A673 (cell line): Measurements from ENCODE around the gene TCF7. TPM values are rescaled to one million over a fixed set of nuclear protein-coding genes. Genes with fewer than 3 reads are reported as not detected.

ENCODE experiments used
- BruUV-seq: library from RNA; stranded (reverse); fragments of 400-500 nt; replicated peaks from 2 replicates; lab custom pipeline; 2021; lab: Mats Ljungman, UMichigan
- CTCF ChIA-PET: fragments of 300-600 bp; sonication (Branson Sonifier 250); formaldehyde crosslinking; loops from one replicate; lab custom pipeline; 2022; ENCODE audit warnings: antibody characterized with exemption; lab: Charles Lee
- POLR2A ChIA-PET: fragments of 300-600 bp; sonication (Branson Sonifier 250); formaldehyde crosslinking; loops from one replicate; lab custom pipeline; 2022; ENCODE audit warnings: antibody characterized with exemption; ENCODE audit not compliant: low non-redundant PET; lab: Charles Lee
- DNase-seq: peaks from one replicate; pipeline ENCODE4 v3.0.0-alpha.2; 2015; ENCODE audit warnings: low spot score
- H3K27ac ChIP-seq: fragments of 200-600 bp; sonication (generic); 2 replicates; pipeline ENCODE4 v1.5.1; 2016; ENCODE audit warnings: mixed run types, low read depth, mild to moderate bottlenecking, mixed read lengths, antibody characterized with exemption, low read length; ENCODE audit not compliant: poor library complexity, severe bottlenecking
- H3K27me3 ChIP-seq: fragments of 200-600 bp; sonication (generic); replicated peaks from 2 replicates; pipeline ENCODE4 v1.6.1; 2017; ENCODE audit warnings: mixed run types, low read depth, mild to moderate bottlenecking, mixed read lengths, antibody characterized with exemption, low read length; ENCODE audit not compliant: insufficient read depth, poor library complexity
- H3K36me3 ChIP-seq: fragments of 200-600 bp; sonication (generic); 2 replicates; pipeline ENCODE4 v1.6.1; 2016; ENCODE audit warnings: mixed run types, mild to moderate bottlenecking, mixed read lengths, antibody characterized with exemption, low read length; ENCODE audit not compliant: insufficient read depth, poor library complexity, severe bottlenecking
- H3K4me1 ChIP-seq: fragments of 200-600 bp; sonication (generic); 2 replicates; pipeline ENCODE4 v1.6.1; 2017; ENCODE audit warnings: mixed run types, mild to moderate bottlenecking, mixed read lengths, antibody characterized with exemption, low read length; ENCODE audit not compliant: insufficient read depth, poor library complexity, severe bottlenecking
- H3K4me3 ChIP-seq: fragments of 200-600 bp; sonication (generic); 2 replicates; pipeline ENCODE4 v1.5.1; 2016; ENCODE audit warnings: low read depth, mixed run types, mild to moderate bottlenecking, mixed read lengths, low read length; ENCODE audit not compliant: poor library complexity, severe bottlenecking
- H3K9me3 ChIP-seq: fragments of 200-600 bp; sonication (generic); 2 replicates; pipeline ENCODE4 v1.6.1; 2016; ENCODE audit warnings: mixed run types, low read depth, mild to moderate bottlenecking, mixed read lengths, antibody characterized with exemption, low read length; ENCODE audit not compliant: poor library complexity, severe bottlenecking
- EZH2 ChIP-seq: fragments of 200-600 bp; sonication (generic); IDR thresholded peaks from 2 replicates; pipeline ENCODE4 v1.6.1; 2017; ENCODE audit warnings: borderline replicate concordance, low read depth, mild to moderate bottlenecking, mixed read lengths, antibody characterized with exemption, low read length; ENCODE audit not compliant: poor library complexity, severe bottlenecking
- intact Hi-C: fragments of 100-400 bp; cut with micrococcal nuclease; formaldehyde crosslinking; loops from one replicate; pipeline ENCODE4 v1.10.0; 2022; ENCODE audit not compliant: unreplicated experiment
- total RNA-seq: library from RNA; stranded (reverse); gene quantifications from 2 replicates; pipeline ENCODE4 v1.2.3, GENCODE V29; 2021
- TF ChIP-seq, protein P1 (sequence below): fragments of 300-800, 200-600 bp; sonication (generic); conservative IDR thresholded peaks from 2 replicates; pipeline ENCODE4 v1.5.1; 2017; ENCODE audit warnings: low read depth, mild to moderate bottlenecking, antibody characterized with exemption, low read length, moderate library complexity, mixed read lengths

Gene TCF7
- total RNA-seq, 1 experiment from 2014 or later = 3.3 TPM

DNA sequence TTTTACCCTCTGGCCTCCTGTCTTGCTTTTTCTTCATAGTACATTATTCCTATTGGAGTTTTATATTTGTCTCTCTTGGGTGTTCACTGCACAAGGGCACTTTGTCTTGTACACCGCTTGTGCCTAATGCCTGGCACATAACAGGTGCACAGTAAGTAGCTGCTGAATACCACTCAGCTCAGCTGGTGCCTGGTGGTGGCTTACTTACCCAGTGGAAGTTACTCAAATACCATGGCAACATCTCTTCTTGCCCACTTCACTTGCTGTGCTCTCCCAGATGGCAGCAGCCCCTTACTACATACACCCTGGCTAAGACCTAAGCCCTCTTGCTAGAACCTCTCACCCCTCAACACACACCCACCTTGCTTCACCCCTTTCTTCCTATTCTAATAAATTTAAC is 73.6 kb downstream of the TCF7 start:
- no peak for DNase-seq
- BruUV-seq = no TSS peak
- no peaks in the 10 kb centered on the region for H3K27me3 ChIP-seq
- ChIA-PET CTCF (no interaction called here), POLR2A (no interaction called here)
- no peaks in the 10 kb centered on the region for H3K36me3 ChIP-seq
- H3K27ac ChIP-seq = no peak overlapping the region
- H3K4me1 ChIP-seq = no peaks in the 10 kb centered on the region
- intact Hi-C loops = no loop called here
- no peaks in the 10 kb centered on the region for H3K9me3 ChIP-seq
- H3K4me3 ChIP-seq = no peak overlapping the region
- TF ChIP-seq EZH2 = no peak
- TF ChIP-seq, protein P1, sequence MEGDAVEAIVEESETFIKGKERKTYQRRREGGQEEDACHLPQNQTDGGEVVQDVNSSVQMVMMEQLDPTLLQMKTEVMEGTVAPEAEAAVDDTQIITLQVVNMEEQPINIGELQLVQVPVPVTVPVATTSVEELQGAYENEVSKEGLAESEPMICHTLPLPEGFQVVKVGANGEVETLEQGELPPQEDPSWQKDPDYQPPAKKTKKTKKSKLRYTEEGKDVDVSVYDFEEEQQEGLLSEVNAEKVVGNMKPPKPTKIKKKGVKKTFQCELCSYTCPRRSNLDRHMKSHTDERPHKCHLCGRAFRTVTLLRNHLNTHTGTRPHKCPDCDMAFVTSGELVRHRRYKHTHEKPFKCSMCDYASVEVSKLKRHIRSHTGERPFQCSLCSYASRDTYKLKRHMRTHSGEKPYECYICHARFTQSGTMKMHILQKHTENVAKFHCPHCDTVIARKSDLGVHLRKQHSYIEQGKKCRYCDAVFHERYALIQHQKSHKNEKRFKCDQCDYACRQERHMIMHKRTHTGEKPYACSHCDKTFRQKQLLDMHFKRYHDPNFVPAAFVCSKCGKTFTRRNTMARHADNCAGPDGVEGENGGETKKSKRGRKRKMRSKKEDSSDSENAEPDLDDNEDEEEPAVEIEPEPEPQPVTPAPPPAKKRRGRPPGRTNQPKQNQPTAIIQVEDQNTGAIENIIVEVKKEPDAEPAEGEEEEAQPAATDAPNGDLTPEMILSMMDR = no peak

DNA sequence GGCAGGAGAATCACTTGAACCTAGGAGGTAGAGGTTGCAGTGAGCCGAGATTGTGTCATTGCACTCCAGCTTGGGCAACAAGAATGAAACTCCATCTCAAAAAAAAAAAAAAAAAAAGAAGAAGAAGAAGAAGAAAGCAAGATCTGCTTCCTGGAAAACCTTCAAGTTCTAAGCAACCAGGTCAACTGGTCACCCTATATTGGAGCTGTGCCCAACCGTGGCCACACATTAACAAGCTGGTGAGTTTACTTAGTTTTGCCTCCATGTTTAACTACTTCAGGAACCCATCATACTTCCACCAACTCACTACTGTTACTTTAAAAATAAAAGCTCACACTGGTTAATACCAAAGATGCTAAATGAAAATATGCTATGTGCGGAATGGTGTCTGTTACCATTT is 74.5 kb downstream of the TCF7 start:
- CTCF ChIA-PET = no interaction called here

DNA sequence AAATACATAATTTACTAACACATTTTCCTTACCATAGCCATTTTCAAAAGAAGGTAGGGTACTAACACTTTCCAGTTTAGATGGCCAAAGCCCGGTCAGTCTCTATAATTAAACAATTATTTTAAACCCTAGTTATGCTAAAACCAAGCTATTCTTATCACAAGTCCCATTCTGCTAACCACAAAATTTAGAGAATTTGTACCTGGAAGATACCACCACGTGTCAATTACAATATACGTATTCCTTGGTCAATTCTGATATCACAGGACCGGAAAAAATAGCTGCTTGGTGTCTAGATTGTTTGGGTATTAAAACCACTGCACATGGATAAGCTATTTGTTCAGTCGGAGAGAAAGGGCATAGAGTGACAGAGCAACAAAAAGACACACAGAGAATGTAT is 81.2 kb downstream of the TCF7 start:
- H3K27me3 ChIP-seq = no peaks in the 10 kb centered on the region
- no peak overlapping the region for H3K4me3 ChIP-seq
- no peaks in the 10 kb centered on the region for H3K9me3 ChIP-seq
- TF ChIP-seq, protein P1 = no peak
- TF ChIP-seq EZH2 = no peak
- H3K4me1 ChIP-seq = no peaks in the 10 kb centered on the region
- POLR2A ChIA-PET = no interaction called here
- H3K27ac ChIP-seq = no peak overlapping the region
- intact Hi-C loops = no loop called here
- CTCF ChIA-PET = no interaction called here
- no peak for DNase-seq
- no TSS peak for BruUV-seq
- peaks cover 49% of the 10 kb centered on the region for H3K36me3 ChIP-seq

More for the DNA sequence above, 74.5 kb downstream of the TCF7 start:
- intact Hi-C loops = no loop called here
- H3K27ac ChIP-seq = no peak overlapping the region
- POLR2A ChIA-PET = no interaction called here
- BruUV-seq = no TSS peak
- no peak for DNase-seq
- no peaks in the 10 kb centered on the region for H3K27me3 ChIP-seq
- H3K36me3 ChIP-seq = no peaks in the 10 kb centered on the region
- no peaks in the 10 kb centered on the region for H3K9me3 ChIP-seq
- no peak overlapping the region for H3K4me3 ChIP-seq
- no peak for TF ChIP-seq EZH2
- TF ChIP-seq, protein P1 = no peak
- H3K4me1 ChIP-seq = no peaks in the 10 kb centered on the region

Other genes starting within 250 kb of the TCF7 start
- 40.8 and 41.5 TPM in 2 replicates for gene C5orf15, start 146.1 kb upstream of the TCF7 start, total RNA-seq
- gene VDAC1, start 109.7 kb upstream of the TCF7 start, total RNA-seq = 354 and 367 TPM in 2 replicates
- gene SKP1, start 62.3 kb downstream of the TCF7 start, total RNA-seq = 409 and 465 TPM in 2 replicates
- 227 and 233 TPM in 2 replicates for gene PPP2CA, start 111.4 kb downstream of the TCF7 start, total RNA-seq